GM19324 (cell line): ENCODE measurements around the gene KRT74.

Source experiments
- ATAC-seq: cut with Tn5 transposase; IDR thresholded peaks from one replicate; pipeline ENCODE4 v1.9.1; 2021; ENCODE audit warnings: mild to moderate bottlenecking, moderate library complexity; ENCODE audit not compliant: unreplicated experiment, low FRiP score

KRT74 gene

DNA sequence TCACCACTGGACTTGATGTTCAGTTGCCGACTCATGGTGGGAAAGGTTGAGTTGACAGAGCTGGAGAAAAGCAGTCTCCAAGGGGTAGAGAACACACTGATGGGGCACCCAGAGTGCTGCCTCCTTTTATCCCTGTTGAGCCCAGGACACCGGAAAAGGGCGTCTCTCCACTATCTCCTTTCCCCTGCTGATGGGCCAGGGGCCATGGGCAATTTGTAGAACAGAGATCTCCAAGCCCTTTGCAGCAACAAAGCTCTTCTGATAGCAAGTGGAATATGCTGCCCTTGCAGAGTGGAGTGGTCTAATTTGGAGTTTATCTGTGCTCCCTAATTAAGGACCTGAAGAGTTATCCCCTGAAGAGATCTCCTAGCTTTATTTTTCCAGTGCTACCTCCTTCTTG is at the start of gene KRT74:
Gene KRT74 (minus strand): TSS at position 101 of the 400 bp plus-strand sequence. CDS start 66 bp downstream, at position 35.
- ATAC-seq, result no peak

DNA sequence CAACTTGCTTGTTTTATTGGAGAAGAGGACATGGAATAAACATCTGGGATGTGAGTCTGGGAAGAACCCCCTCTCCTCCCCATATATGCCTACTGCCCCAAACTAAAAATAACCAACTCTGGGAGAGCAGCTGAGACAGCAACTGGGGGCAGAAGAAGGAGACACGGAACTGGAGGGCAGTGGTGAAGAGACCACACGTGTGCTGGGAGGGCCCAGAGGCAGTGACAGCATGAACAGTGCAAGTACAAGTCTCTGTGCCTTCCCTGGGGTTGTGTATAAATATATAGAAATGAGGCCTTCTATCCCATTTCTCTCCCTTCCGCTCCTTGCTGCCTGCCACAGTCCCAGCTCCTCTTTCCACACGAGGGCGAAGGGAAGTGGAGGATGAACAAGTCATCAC is 48.7 kb upstream of the KRT74 start:
- ATAC-seq, result no peak

DNA sequence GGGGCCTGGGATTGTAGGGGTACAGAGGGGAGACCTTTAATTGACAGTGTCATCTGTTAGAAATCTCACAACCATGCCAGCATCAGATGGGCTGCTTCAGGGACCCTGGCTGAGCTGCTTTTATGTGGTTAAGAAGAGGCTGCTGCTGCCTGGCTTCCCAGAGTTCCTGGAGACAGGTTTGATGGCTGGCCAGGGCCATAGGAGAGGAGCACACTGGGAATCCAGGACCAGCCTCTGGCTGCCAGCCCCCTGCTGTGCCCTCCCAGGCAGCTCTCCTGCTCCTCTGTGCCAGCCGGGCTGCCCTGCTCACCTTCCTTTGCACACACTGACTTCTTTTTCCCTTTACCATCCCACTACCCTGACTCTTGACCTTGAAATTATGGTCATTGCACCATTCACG is 45.2 kb upstream of the KRT74 start:
- ATAC-seq, result no peak

DNA sequence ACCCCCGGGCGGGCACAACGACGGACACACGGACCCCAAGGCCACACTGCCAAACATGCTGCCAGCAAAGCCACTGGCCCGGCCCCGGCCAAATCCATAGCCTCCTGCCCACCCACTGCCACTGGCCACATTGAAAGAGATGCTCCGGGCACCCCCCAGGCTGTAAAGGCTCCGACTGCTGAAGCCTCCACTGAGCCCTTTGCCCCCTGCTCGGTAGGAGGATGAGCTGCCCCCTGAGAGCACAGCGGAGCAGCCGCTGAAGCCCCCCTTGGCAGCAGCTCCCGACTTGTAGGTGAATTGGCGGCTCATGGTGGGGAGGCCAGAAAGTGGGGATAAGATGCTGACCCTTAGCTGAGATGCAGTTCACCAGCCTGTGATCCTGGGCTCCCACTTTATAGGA is 44.6 kb upstream of the KRT74 start, which contains the start of gene KRT73:
Gene KRT73 (minus strand): TSS at position 344 of the 400 bp plus-strand sequence. CDS start 35 bp downstream, at position 309.
- ATAC-seq, result no peak

- ATAC-seq, result no peak
Measured at GRCh38 chr12:52617403-52617785, 43.8 kb upstream of the KRT74 start.

GRCh38 chr12:52616680-52617402 is 43.2 kb upstream of the KRT74 start:
- ATAC-seq, result no peak

- ATAC-seq, result no peak
Measured at GRCh38 chr12:52615912-52616311, 42.3 kb upstream of the KRT74 start.

DNA sequence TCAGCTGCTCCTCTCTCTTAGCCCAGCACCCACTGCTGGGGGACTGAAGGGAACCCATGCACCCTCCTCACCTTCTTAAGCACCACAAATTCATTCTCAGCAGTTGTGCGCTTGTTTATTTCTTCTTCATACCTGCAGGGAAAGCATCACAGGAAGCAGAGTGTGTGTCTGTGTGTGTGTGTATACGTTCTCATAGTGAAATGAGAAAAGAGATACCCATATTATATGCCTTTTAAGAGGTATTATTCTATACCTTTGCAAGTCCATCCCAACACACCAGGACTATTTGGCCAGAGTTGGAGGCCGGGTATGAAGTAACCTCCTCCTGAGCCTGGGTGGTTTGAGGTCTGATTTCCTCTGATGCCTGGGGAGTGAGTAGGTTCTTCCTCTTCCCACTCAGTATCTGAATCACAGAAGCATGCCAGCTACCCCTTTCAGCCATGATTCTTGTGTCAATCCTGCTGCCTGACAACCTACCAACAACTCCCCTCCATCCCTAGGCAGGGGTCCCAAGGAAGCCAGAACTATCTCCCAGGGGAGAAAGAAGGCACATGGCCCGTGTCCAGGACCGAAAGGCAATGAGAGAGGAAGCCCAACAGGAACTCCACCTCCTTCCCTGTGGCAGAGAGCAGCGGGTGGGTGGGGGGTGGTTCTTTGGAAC is 41.7 kb upstream of the KRT74 start:
- ATAC-seq, result no peak

GRCh38 chr12:52614381-52615207 is 41.0 kb upstream of the KRT74 start:
- no peak for ATAC-seq

DNA sequence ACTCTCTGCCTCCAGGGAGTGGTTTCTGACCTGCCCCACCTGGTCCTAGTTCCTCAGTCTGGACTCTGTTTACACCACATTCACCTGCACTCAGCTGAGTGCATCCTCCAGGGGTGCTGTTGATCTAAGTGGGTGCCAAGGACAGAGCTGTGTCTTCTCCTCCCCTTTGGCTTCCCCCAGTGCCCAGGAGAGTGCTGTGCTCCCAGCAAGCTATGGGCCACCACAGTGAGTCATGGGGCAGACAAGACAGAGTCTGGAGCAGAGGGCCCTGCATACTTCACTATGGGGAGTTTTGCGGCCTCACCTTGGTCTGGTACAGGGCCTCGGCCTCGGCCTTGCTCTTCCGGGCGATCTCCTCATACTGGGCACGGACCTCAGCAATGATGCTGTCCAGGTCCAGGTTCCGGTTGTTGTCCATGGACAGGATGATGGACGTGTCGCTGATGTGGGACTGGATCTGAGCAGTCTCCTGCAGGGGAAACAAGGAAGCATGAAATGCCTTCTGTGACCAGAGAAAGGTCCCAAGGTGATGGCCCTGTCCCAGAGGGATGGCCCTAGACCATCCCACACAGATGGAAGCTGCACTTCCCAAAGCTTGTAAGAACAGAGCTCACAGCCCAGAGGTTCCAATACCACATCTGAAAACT is 39.9 kb upstream of the KRT74 start:
- ATAC-seq, result no peak

DNA sequence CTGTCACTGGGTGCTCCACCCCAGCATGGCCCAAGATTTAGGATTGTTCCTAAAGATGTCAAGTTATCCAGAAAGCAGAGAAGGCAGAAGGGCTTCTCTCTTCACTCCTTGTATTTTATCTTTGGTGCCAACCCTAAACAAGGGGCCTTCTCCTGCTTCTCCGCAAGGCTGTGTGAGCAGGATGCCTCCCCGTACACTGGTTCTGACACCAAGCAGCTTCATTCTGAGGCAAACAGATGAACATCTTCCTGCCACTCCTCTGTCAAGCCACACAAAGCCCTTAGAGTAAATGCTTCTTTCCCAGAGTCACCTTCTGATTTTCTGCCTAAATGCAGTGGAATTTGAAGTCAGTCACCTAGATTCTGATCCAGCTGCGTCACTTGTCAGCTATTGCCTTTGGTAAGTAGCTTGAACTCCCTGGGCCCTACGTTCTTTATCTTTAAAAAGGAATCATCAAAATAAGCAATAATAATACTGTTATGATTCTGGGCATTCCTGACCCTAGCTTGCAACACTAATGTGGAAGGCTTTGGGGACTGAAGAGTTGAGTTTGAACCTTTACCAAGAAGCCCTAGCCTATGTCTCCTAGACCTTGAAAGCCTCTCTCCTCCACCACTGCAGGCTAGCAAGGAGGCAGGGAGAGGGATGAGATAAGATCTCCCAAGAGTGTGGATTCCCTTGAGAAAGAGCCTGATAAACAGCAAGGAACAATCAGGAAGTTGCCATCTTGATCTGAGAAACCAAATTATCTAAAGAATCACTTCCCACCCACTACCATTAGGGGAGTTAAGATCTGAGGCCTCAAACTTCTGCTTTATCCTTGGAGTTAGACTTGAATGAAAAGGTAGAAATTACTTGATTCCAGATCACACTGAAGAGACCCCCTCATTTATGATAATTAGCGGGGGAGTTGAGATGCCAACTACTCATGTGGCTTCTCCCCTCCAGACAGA is 39.1 kb upstream of the KRT74 start:
- no peak for ATAC-seq

GRCh38 chr12:52611080-52611468 is 37.4 kb upstream of the KRT74 start:
- ATAC-seq, result no peak

DNA sequence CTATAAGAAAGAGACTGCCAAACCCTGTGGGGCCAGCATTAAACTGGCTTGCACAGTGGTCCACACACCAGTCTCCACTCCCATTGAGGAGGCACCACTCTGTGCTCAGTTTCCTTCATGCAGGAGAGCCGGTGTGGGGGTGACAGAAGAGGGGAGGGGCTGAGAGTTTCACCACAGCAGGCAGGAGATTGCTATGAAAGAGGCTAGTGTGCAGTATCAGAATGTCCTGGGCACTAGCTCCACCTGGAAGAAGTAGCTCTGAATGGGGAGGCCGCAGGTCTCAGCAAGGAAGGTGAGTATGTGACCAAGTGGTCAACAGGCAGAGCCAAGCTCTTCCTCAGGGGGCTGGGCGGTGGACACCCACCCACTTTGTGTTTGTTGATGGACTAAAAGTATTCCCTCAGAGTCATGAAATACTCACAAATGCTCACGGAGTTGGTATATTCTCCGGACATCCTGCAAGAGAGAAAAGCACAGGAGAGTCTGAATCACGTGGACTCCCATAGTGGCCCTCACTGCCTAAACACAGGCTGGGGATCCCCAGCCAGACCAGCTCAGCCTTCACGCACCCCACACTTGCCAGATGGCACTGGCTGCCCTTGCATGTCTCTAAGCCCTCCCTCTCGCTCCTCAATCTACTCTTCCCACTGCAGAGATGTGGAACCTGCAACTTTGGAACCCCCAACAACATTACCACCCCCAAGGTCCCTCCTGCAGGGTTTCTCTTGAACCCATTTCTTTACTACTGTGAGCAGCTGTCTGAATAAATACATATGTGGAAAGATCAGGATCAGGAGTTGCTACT is 35.4 kb upstream of the KRT74 start:
- no peak for ATAC-seq

DNA sequence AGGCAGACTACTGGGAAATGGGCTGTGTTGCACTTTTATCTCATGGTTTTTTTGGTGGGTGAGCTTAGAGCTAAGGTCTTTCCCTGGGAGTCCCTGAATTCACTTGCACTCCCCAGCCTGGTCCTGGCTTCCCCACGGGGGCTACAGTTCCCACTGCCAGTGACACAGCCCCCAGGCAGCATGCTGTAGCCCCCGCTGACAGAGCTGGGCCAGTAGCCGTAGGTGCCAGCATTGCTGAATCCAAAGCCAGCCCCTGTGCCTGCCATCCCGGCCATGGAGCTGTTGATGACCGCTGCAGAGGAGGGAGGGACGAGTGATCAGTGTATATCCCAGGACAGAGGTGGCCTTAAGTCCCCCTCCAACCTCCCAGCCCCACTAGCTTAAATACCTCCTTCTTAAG is 34.5 kb upstream of the KRT74 start:
- ATAC-seq, result no peak

DNA sequence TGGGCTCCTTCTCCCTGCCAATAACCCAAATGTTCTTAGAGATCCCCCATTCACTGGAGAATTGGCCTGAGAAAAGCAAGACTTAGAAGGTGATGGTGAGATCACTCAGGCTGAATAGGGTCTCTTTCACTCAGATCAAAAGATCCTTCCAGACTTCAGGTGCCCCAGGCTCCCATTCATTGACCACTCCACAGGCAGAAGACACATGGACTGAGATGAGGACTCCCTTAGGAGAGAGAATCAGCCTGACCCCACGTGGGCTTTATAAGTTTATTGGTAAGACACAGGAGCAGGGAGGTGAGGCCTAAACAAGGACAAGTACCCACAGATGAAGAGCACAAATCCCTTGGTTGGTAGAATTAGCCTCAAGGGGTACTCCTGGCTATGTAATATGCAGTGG is 33.7 kb upstream of the KRT74 start:
- no peak for ATAC-seq

GRCh38 chr12:52606581-52607218 is 33.1 kb upstream of the KRT74 start:
- no peak for ATAC-seq

DNA sequence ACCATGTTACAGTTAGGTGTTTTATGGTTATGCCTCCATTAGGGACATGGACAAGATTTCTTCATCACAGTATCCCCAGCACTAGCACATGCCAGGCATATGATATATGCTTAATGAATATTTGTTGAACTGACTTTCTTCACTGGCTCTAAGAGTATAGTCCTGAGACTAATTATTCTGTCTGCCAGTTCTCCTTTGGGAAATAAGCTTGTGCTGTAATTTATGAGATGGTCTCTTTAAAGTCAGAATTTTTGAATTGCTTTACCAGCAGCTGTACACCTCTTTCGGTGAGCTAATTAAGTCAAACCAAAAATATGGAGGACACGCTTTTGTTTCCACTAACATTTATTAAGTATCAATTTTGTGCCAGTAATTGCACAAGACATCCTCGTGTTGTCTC is 32.5 kb upstream of the KRT74 start:
- ATAC-seq, result no peak

GRCh38 chr12:52605542-52605941 is 31.9 kb upstream of the KRT74 start:
- no peak for ATAC-seq
